ENCODE measurements around the gene MAFG. TPM values are rescaled to one million over a fixed set of nuclear protein-coding genes. Genes with fewer than 3 reads are reported as not detected.

The MAFG gene
- total and polyA plus RNA-seq, 2 of the 13 experiments (the other 11 are each of a cell fraction or from before 2014, with no cell fraction given) = 14.5 to 20.0 TPM

- TF ChIP-seq RERE (CRISPR knock-in tag; IDR thresholded peaks at IDR 0.05; ENCODE audit: low read depth) (no peak), GATAD1 (CRISPR knock-in tag; IDR thresholded peaks at IDR 0.05) (peak; percentile 27; the same call in 1 of the 2 replicates), ZNF614 (CRISPR knock-in tag; IDR thresholded peaks at IDR 0.05; ENCODE audit: borderline replicate concordance) (peak; percentile 17; the same call in 1 of the 2 replicates), HINFP (CRISPR knock-in tag; IDR thresholded peaks at IDR 0.05; ENCODE audit: low read depth) (no peak), SP140L (CRISPR knock-in tag; IDR thresholded peaks at IDR 0.05; ENCODE audit: borderline replicate concordance) (no peak), IKZF1 (IDR thresholded peaks at IDR 0.05) (no peak), PBX3 (CRISPR knock-in tag; IDR thresholded peaks at IDR 0.05; ENCODE audit: borderline replicate concordance) (no peak), FOXO1 (CRISPR knock-in tag; IDR thresholded peaks at IDR 0.05) (no peak; the same call in 1 of the 2 replicates), KDM4B (CRISPR knock-in tag; IDR thresholded peaks at IDR 0.05) (no peak), LCORL (IDR thresholded peaks at IDR 0.05) (no peak), LCORL (CRISPR knock-in tag; IDR thresholded peaks at IDR 0.05) (peak; percentile 96), ZFX (CRISPR knock-in tag; IDR thresholded peaks at IDR 0.05; ENCODE audit: low read depth) (peak; percentile 65), SMC3 (IDR thresholded peaks at IDR 0.05; ENCODE audit: low read length) (no peak; the same call in 1 of the 2 replicates), POLR2G (IDR thresholded peaks at IDR 0.05; ENCODE audit: low read depth, low read length) (peak; percentile 62; the same call in 1 of the 2 replicates), KLF12 (CRISPR knock-in tag; IDR thresholded peaks at IDR 0.05; ENCODE audit: borderline replicate concordance) (no peak), ZNF329 (CRISPR knock-in tag; IDR thresholded peaks at IDR 0.05; ENCODE audit: low read depth) (peak; percentile 34; the same call in 1 of the 2 replicates), RAD51 (IDR thresholded peaks at IDR 0.05; ENCODE audit: borderline replicate concordance) (no peak), HMG20B (CRISPR knock-in tag; conservative IDR thresholded peaks at IDR 0.05) (0 out of 2 replicates have a peak, but pooled peaks have one; percentile 21), GPN1 (CRISPR knock-in tag; IDR thresholded peaks at IDR 0.05; ENCODE audit: borderline replicate concordance) (no peak), SKI (IDR thresholded peaks at IDR 0.05; ENCODE audit: partially characterized antibody) (no peak), HNRNPK (IDR thresholded peaks at IDR 0.05; ENCODE audit: low read depth, low read length, poor library complexity, severe bottlenecking) (peak; percentile 71), NR3C1 (CRISPR knock-in tag; IDR thresholded peaks at IDR 0.05) (no peak), NFE2L1 (CRISPR knock-in tag; IDR thresholded peaks at IDR 0.05; ENCODE audit: borderline replicate concordance) (peak; percentile 82; the same call in 1 of the 2 replicates)
Observed at GRCh38 chr17:81926451-81927151, 934 bp downstream of the MAFG start (continued).

Measured in HepG2 (cell line).